SU-DHL-6 (cell line): ENCODE data around the gene GPR137.

Experiments
- H2AFZ ChIP-seq: fragments of 200-600 bp; sonication (generic); 2 replicates; pipeline ENCODE4 v1.6.1; 2014; ENCODE audit warnings: low read depth, mild to moderate bottlenecking, moderate library complexity, mixed read lengths, antibody characterized with exemption, low read length; ENCODE audit not compliant: severe bottlenecking
- H3F3A ChIP-seq: fragments of 200-600 bp; shearing (Covaris generic); 2 replicates; pipeline ENCODE4 v1.6.0; 2016; ENCODE audit warnings: antibody characterized with exemption, mild to moderate bottlenecking; ENCODE audit not compliant: insufficient read depth
- H3K27ac ChIP-seq: fragments of 200-600 bp; sonication (generic); 2 replicates; pipeline ENCODE4 v1.5.1; 2016; ENCODE audit warnings: low read depth, mild to moderate bottlenecking, low read length, moderate library complexity, mixed read lengths
- H3K27me3 ChIP-seq: fragments of 200-600 bp; sonication (generic), shearing (Covaris generic); 2 replicates; pipeline ENCODE4 v1.6.0; 2014; ENCODE audit warnings: mild to moderate bottlenecking, low read length
- H3K36me3 ChIP-seq: fragments of 200-600 bp; sonication (generic); 2 replicates; pipeline ENCODE4 v1.6.1; 2014; ENCODE audit warnings: mild to moderate bottlenecking, low read length, mixed read lengths
- H3K4me2 ChIP-seq: fragments of 300-600, 200-600 bp; shearing (Covaris generic), sonication (generic); 2 replicates; pipeline ENCODE4 v1.6.0; 2014; ENCODE audit warnings: low read length, low read depth, mild to moderate bottlenecking; ENCODE audit not compliant: poor library complexity, severe bottlenecking
- H3K4me3 ChIP-seq: fragments of 200-600 bp; sonication (generic); 2 replicates; pipeline ENCODE4 v1.5.1; 2014; ENCODE audit warnings: antibody characterized with exemption, low read length, mild to moderate bottlenecking, mixed read lengths; ENCODE audit not compliant: insufficient read depth, poor library complexity, severe bottlenecking
- H3K79me2 ChIP-seq: fragments of 200-600 bp; sonication (generic); 2 replicates; pipeline ENCODE4 v1.6.1; 2014; ENCODE audit warnings: mild to moderate bottlenecking, low read length, moderate library complexity; ENCODE audit not compliant: insufficient read depth
- H3K9ac ChIP-seq: fragments of 200-600 bp; sonication (generic); 2 replicates; pipeline ENCODE4 v1.7.0; 2014; ENCODE audit warnings: mild to moderate bottlenecking, low read length
- H3K9me2 ChIP-seq: fragments of 200-600 bp; sonication (generic); replicated peaks from 2 replicates; pipeline ENCODE4 v1.6.1; 2014; ENCODE audit warnings: low read length; ENCODE audit not compliant: insufficient read depth
- H3K9me3 ChIP-seq: fragments of 200-600 bp; sonication (generic); 2 replicates; pipeline ENCODE4 v1.6.1; 2014; ENCODE audit warnings: low read length, mixed read lengths; ENCODE audit not compliant: insufficient read depth
- H4K20me1 ChIP-seq: fragments of 200-600 bp; sonication (generic); 2 replicates; pipeline ENCODE4 v1.6.1; 2014; ENCODE audit warnings: low read depth, mild to moderate bottlenecking, antibody characterized with exemption, low read length, moderate library complexity, mixed read lengths
- EZH2phosphoT487 ChIP-seq: fragments of 200-600 bp; sonication (generic), shearing (Covaris generic); conservative IDR thresholded peaks from 2 replicates; pipeline ENCODE4 v1.6.1; 2018; ENCODE audit warnings: mild to moderate bottlenecking, antibody characterized with exemption, low read length, moderate library complexity, mixed read lengths
- TF ChIP-seq, protein P1 (sequence below): fragments of 200-600 bp; sonication (generic); IDR thresholded peaks from one replicate; pipeline ENCODE4 v1.5.1; 2017; ENCODE audit warnings: antibody characterized with exemption, mild to moderate bottlenecking, low read length, moderate library complexity; ENCODE audit not compliant: insufficient read depth, poor library complexity, severe bottlenecking

GPR137 gene

GRCh38 chr11:64244107-64244506, 41.5 kb upstream of the GPR137 start:
- no peak overlapping the region for H2AFZ ChIP-seq
- H3K4me2 ChIP-seq: no peak overlapping the region
- no peak overlapping the region for H3K27ac ChIP-seq
- no peak for TF ChIP-seq EZH2phosphoT487
- TF ChIP-seq, protein P1, sequence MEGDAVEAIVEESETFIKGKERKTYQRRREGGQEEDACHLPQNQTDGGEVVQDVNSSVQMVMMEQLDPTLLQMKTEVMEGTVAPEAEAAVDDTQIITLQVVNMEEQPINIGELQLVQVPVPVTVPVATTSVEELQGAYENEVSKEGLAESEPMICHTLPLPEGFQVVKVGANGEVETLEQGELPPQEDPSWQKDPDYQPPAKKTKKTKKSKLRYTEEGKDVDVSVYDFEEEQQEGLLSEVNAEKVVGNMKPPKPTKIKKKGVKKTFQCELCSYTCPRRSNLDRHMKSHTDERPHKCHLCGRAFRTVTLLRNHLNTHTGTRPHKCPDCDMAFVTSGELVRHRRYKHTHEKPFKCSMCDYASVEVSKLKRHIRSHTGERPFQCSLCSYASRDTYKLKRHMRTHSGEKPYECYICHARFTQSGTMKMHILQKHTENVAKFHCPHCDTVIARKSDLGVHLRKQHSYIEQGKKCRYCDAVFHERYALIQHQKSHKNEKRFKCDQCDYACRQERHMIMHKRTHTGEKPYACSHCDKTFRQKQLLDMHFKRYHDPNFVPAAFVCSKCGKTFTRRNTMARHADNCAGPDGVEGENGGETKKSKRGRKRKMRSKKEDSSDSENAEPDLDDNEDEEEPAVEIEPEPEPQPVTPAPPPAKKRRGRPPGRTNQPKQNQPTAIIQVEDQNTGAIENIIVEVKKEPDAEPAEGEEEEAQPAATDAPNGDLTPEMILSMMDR: no peak
- no peaks in the 10 kb centered on the region for H4K20me1 ChIP-seq
- H3K9me3 ChIP-seq: no peaks in the 10 kb centered on the region
- H3K27me3 ChIP-seq: no peaks in the 10 kb centered on the region
- peaks cover 22% of the 10 kb centered on the region for H3K79me2 ChIP-seq
- H3K36me3 ChIP-seq: no peaks in the 10 kb centered on the region
- no peaks in the 10 kb centered on the region for H3K9me2 ChIP-seq
- H3K9ac ChIP-seq: no peak overlapping the region
- H3K4me3 ChIP-seq: no peak overlapping the region
- peaks cover 54% of the 10 kb centered on the region for H3F3A ChIP-seq

DNA sequence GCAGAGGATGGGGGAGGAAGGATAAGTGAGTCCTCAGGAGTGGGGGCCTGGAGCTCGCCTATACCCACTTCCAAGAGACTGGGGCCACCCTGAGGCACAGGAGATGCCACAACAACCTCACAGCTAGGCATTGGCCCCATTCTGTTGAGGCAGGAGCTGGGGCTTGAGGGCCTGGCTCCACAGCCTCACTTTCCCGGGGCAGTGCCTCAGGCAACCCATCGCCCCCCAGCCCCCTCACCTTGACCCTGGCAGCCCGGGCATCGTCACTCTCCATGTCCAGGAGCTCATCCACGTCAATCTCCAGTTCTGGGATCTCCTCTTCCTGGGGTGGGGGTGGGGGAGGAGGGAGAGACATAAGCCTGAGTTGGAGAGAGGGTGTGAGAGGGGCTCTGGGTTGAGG, 40.7 kb upstream of the GPR137 start:
- Histone ChIP-seq H3K27ac (peak overlapping the region; percentile 90), H3K79me2 (peaks cover 22% of the 10 kb centered on the region), H3F3A (peaks cover 48% of the 10 kb centered on the region), H3K4me3 (peak overlapping the region; percentile 97), H3K36me3 (no peaks in the 10 kb centered on the region), H3K9me2 (no peaks in the 10 kb centered on the region), H2AFZ (no peak overlapping the region), H3K4me2 (peak overlapping the region; percentile 82), H3K27me3 (no peaks in the 10 kb centered on the region), H3K9me3 (no peaks in the 10 kb centered on the region), H4K20me1 (no peaks in the 10 kb centered on the region), H3K9ac (peak overlapping the region; percentile 89)
- no peak for TF ChIP-seq EZH2phosphoT487
- TF ChIP-seq, protein P1: no peak

DNA sequence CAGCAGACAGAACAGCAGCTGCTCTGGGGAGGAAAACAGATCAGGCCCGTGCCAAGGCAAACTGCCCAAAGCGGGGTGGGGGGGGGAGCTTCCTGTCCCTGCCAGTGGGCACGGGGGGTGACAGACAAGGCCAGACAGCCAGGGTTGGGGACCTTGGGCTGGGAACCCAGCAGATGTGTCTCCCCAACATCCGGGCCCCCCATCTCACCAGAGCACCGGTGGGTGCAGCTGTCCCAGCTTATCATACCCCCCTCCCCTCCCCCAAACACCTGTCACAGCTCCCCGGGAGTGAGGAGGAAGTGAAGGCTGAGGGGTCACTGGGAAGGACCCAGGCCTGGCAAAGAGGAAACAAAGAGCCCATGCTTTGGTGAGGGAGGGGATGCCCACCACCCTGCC, 40.2 kb upstream of the GPR137 start:
- TF ChIP-seq EZH2phosphoT487: no peak
- TF ChIP-seq, protein P1: no peak
- Histone ChIP-seq H3K79me2 (peaks cover 22% of the 10 kb centered on the region), H3F3A (peaks cover 44% of the 10 kb centered on the region)

More for the DNA sequence above, 40.2 kb upstream of the GPR137 start:
- Histone ChIP-seq H2AFZ (no peak overlapping the region), H3K27ac (peak overlapping the region; percentile 90), H3K4me3 (peak overlapping the region; percentile 97), H3K36me3 (no peaks in the 10 kb centered on the region), H3K27me3 (no peaks in the 10 kb centered on the region), H3K9me3 (no peaks in the 10 kb centered on the region), H3K4me2 (peak overlapping the region; percentile 82), H3K9ac (peak overlapping the region; percentile 89), H3K9me2 (no peaks in the 10 kb centered on the region), H4K20me1 (no peaks in the 10 kb centered on the region)
